ENCODE results near the gene GPHB5.
A peak's percentile ranks its signal among the peaks of the same experiment; 100 is the strongest.
"Not testable (repeated sequence)": the region's sequence is repeated elsewhere in the genome, so short reads cannot be mapped to it uniquely, and the experiment has no call there.

GPHB5 gene

GRCh38 chr14:63295231-63295685 is 23.5 kb downstream of the GPHB5 start:
- DNase-seq (ENCODE audit: low spot score): no peak

DNA sequence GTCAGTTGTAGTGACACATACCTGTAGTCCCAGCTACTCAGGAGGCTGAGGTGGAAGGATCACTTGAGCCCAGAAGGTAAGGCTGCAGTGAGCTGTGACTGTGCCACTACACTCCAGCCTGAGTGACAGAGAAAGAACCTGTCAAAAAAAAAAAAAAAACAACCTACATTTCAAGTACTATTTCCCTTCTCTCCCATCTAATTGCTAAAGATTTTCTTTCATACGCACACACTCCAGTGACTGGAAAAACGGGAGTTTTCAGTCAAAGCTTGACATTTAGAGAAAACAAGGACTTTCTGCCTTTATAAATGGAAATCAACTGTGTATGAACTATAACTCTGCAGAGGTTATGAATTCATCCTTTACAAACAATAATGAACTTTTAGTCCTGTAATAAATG is 25.9 kb downstream of the GPHB5 start:
- DNase-seq (ENCODE audit: low spot score): no peak

DNA sequence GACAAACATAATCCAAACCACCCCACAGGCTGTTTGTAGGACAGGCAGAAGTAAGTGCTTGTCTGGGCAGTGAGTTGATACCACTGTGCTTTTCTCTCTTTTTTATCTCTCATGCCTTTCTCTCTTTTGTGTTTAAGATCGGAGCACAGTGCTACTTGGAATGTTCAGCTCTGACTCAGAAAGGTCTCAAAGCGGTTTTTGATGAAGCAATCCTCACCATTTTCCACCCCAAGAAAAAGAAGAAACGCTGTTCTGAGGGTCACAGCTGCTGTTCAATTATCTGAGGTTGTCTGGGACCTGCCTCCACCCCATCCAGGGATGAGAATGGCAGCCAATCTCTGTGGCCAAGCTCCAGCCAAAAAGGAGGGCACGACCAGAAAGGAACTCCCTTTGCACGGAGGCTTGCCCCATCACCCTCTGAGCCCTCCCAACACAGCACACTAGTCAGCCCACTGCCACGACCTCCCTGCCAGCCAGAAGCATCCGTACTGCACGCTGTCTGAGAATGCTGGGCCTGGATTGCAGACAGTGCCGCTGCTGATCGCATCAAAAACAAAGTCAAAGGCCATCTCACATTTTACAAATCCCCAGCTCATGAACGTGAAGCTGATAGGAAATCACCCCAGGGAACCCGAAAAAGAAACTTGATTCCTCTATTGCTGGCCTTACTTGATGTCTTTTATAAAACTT is 27.8 kb downstream of the GPHB5 start:
- DNase-seq (ENCODE audit: low spot score): no peak

- DNase-seq (ENCODE audit: low spot score): no peak
Observed at GRCh38 chr14:63288853-63289252, 29.9 kb downstream of the GPHB5 start.

DNA sequence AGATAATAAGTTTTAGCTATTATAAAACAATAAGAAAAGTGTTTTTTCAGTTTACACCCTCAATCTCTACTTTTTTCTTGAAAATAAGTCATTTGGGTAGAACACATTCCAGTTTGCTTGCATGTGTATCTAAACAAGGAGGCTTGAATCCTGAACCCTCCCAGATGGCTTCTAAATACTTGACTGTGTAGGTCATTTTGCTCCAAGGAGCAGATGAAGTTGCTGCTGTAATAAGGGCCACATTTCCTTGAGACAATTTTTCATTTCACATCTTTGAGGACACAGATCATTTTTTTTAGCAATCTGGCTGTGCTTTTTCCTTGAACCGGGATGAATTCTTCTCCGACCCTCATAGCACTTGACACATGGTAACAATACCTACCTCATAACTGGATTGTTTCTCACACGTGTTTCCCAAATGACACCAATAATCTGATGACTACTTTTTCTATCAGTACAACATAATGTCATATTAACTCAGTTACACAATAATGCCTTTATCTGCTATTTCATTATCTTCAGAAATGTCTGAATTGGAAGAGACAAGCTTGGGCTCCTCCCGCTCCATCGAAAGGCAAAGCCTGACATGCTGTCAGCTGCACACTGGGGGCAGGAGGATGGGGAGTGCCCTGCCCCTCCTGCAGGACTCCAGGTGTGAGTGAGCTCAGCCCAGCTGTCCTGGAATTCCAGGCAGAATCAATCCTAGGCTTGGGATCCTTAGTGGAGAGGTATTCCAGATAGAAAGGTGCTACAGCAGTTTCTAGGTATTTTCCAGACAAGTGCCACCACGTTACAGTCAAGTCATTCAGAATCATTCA is 30.9 kb downstream of the GPHB5 start:
- DNase-seq (ENCODE audit: low spot score): no peak

DNA sequence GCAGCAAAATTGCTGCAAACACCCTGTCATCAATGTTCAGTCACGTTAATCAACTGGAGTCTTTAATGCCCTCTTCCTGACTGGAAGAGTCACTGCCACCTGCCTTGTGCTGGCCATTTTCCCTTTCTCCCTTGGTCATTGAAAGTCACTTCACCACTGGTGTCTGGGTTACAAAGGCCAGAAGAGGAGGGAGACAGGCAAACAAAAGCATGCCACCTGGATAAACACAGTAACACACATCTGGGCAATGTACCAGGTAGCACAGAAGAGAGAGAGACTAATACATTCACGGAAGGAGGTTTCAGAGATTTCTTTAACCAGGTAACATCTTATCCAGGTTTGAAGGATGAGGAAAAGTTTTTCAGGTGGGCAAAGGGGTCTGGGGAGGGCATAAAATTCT is 32.7 kb downstream of the GPHB5 start:
- DNase-seq (ENCODE audit: low spot score): no peak

DNA sequence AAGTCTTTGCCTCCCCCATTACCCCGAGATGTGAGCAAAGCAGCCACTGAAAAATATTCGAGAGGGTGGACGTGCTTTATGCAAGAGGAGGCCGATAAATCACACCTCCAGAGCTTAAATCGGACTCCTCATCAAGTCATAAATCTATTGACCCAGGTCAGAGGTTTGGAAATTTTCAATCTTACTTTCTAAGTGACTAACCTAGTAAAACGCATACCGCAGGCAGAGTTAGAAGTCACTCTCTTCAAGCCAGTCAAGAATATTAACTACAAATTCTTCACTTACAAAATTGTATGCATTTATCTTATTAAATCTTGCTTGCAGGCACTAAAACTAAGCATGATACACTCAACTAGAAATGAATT is 34.9 kb downstream of the GPHB5 start:
- no peak for DNase-seq (ENCODE audit: low spot score)

- no peak for DNase-seq (ENCODE audit: low spot score)
Observed at GRCh38 chr14:63282997-63283883, 35.5 kb downstream of the GPHB5 start.

- DNase-seq (ENCODE audit: low spot score): not testable (repeated sequence)
Observed at GRCh38 chr14:63279933-63280332, 38.8 kb downstream of the GPHB5 start.

DNA sequence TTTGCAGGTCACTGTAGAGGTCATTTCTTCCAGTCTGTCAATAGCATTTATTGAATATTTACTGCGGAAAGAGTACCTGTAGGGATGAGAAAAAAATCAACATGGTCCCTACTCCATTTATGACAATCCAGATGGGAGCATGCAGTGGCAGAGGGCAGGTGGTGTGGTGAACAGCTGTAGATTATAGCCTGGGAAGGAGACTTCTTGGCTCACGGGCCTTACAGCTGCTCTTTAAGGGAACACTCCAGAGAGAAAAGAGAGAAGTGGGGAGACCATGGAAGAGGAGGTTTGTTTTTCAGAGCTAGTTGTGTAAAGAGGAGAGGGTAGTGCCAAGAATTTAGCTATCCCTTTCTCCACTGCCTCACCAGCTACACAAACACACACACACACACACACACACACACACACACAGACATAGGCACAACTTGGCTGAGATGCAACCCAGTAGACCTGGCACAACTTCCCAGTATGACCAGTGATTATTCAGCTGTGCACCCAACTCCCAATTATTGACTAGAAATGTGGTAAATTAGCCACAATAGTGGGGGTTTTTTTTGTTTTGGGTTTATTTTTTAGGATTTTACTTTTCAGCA is 41.0 kb downstream of the GPHB5 start:
- no peak for DNase-seq (ENCODE audit: low spot score)

GRCh38 chr14:63276492-63277342 is 42.0 kb downstream of the GPHB5 start:
- DNase-seq (ENCODE audit: low spot score): peak; percentile 51

DNA sequence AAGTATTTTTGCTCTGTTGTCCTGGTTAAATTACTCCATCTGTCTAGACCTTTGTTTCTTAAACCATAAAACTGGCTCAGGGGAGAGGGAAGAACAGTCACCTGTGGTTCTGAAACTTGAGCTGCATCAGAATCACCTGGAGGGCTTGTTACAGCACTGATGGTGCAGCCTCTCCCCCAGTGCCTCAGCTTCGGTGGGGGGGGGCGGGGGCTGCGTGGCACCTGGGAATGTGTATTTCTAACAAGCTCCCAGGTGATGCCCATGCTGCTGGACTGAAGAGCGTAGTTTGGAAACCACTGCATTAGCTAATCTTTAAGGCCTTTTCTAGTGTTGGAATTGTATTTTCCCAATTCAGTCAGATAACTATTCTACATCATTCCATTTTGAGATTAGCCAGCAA is 42.7 kb downstream of the GPHB5 start:
- no peak for DNase-seq (ENCODE audit: low spot score)

DNA sequence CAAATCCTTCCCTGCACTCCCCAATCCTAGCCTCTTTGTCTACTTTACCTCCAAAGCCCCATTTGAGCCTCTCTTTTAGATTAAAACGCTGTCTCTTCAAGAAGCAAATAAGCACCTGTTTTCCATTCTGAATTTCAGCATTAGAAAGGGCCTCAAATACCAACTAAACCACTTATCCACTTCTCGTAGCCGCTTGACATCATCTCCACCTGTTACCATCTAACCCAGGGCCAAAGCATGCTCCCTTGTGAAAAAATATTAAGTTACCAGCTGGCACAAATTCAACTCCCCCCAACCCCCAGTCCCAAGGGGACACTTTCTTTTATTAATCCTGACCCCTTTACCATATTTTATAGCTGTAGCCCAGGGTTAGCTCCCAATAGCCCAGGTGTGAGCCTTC is 43.1 kb downstream of the GPHB5 start:
- DNase-seq (ENCODE audit: low spot score): no peak

DNA sequence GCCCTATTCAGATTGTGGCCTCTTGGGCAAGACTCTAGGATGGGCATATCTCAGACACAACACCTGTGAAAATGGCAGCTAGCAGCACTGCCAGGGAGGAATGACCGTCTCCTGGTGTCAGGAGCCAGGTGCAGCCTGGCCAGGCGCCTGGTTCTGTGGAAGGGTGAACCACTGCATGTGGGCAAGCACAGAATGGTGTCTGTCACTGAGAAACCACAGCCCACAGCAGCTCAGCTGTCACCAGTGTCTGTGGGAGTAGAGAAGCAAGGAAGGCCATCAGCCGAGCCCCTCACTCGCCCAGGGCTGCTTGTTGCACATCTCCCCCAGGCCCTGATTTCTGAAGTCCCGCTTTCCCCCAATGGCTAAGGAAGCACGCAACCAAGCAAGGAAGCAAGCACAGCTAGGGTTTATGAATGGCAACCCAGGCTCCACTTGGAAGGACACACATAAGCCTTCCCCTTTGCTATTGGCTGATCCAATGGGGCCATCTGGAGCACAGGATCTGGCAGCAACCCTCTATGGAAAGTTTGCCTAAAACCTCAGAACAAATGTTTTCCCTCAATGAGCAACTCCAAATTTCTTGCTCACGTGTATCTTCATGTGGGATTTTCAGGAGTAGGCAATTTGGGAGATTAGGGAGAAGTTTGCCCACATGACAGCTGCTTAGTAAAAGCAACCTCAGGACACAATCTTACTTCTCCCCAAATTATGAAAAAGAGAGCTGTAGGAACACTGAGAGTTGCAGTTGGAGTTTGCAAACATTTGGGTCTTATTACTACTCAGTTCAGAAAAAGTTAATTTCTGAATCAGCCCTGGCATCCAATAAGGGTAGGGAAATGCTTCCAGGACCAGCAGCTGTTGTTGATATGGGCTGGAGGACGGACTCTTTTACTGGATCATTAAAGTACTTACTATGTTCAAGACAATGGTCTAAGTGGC is 44.7 kb downstream of the GPHB5 start:
- no peak for DNase-seq (ENCODE audit: low spot score)

DNA sequence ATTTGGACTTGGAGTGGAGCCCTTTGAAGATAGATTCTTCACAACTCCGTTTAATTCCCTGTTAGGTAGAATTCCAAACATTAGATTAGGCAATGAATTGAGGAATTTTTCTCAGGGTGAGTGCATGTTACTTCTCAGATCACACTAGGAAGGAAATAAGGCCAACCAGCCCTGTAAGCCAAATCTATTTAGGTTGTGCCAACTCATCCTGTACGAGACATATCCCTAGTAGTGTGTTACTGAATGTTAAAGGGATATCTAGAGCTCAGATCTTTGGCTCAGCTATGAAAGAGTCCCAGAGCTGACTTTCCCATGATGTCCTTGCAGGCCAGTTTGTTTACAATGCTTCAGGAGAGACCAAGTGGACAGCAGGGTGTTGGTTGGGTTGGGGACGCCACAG is 45.6 kb downstream of the GPHB5 start:
- DNase-seq (ENCODE audit: low spot score): no peak

GRCh38 chr14:63269561-63270225 is 49.0 kb downstream of the GPHB5 start:
- DNase-seq (ENCODE audit: low spot score): no peak

- DNase-seq (ENCODE audit: low spot score): no peak
Observed at GRCh38 chr14:63268771-63269170, 50.0 kb downstream of the GPHB5 start.

DNA sequence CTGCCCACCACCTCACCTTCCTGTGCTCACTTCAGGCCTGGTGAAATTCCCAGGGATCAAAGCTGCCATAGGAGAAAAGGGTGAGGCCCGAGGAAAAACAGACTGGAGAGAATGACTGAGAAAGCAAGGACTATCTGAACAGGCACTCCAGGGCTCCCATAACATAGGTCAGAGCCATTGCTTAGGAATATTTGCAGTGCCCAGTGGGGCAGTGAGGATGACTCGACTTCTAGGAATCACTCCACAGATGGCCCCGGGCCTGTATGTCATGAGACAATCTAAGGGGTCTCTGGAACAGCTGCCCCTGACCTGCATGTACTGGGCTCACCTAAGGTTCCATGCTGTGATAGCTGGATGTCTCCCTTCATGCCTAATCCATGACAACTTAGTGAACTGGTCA is 51.6 kb downstream of the GPHB5 start:
- DNase-seq (ENCODE audit: low spot score): no peak

GRCh38 chr14:63266106-63266505 is 52.6 kb downstream of the GPHB5 start:
- DNase-seq (ENCODE audit: low spot score): no peak
